ENCODE measurements around the gene HECTD4.

HECTD4 gene

GRCh38 chr12:112317481-112317880 lies 64.8 kb downstream of the HECTD4 start:
- no peak for DNase-seq

- no peak for DNase-seq
Measured at GRCh38 chr12:112314981-112315380, 67.2 kb downstream of the HECTD4 start.

GRCh38 chr12:112309797-112310196 lies 72.4 kb downstream of the HECTD4 start:
- DNase-seq = no peak

- DNase-seq = no peak
Measured at GRCh38 chr12:112308652-112309051, 73.6 kb downstream of the HECTD4 start.

- no peak for DNase-seq
Measured at GRCh38 chr12:112308161-112308560, 74.1 kb downstream of the HECTD4 start.

- DNase-seq = no peak
Measured at GRCh38 chr12:112307317-112308011, 74.8 kb downstream of the HECTD4 start.

GRCh38 chr12:112305951-112306350 lies 76.3 kb downstream of the HECTD4 start:
- no peak for DNase-seq

- DNase-seq = no peak
Measured at GRCh38 chr12:112304436-112304835, 77.8 kb downstream of the HECTD4 start.

GRCh38 chr12:112303799-112304198 lies 78.4 kb downstream of the HECTD4 start:
- no peak for DNase-seq

GRCh38 chr12:112303004-112303403 lies 79.2 kb downstream of the HECTD4 start:
- no peak for DNase-seq

- no peak for DNase-seq
Measured at GRCh38 chr12:112299704-112300103, 82.5 kb downstream of the HECTD4 start.

- no peak for DNase-seq
Measured at GRCh38 chr12:112297188-112297587, 85.0 kb downstream of the HECTD4 start.

GRCh38 chr12:112296183-112296582 lies 86.0 kb downstream of the HECTD4 start:
- DNase-seq = no peak

GRCh38 chr12:112294793-112295192 lies 87.4 kb downstream of the HECTD4 start:
- no peak for DNase-seq

- DNase-seq = no peak
Measured at GRCh38 chr12:112288638-112289037, 93.6 kb downstream of the HECTD4 start.

GRCh38 chr12:112285600-112286401 lies 96.4 kb downstream of the HECTD4 start:
- no peak for DNase-seq

- no peak for DNase-seq
Measured at GRCh38 chr12:112283546-112283945, 98.7 kb downstream of the HECTD4 start.

GRCh38 chr12:112282920-112283319 lies 99.3 kb downstream of the HECTD4 start:
- no peak for DNase-seq

GRCh38 chr12:112275836-112276235 lies 106.4 kb downstream of the HECTD4 start:
- no peak for DNase-seq

GRCh38 chr12:112275207-112275606 lies 107.0 kb downstream of the HECTD4 start:
- no peak for DNase-seq

- no peak for DNase-seq
Measured at GRCh38 chr12:112270673-112271072, 111.6 kb downstream of the HECTD4 start.

GRCh38 chr12:112266473-112266872 lies 115.8 kb downstream of the HECTD4 start:
- DNase-seq = no peak

GRCh38 chr12:112261559-112261958 lies 120.7 kb downstream of the HECTD4 start:
- no peak for DNase-seq

- DNase-seq = no peak
Measured at GRCh38 chr12:112258926-112259325, 123.3 kb downstream of the HECTD4 start.

All from effector CD8-positive, alpha-beta T cell (primary cell).